ENCODE results near the gene MPV17L2.

Gene MPV17L2

GRCh38 chr19:18245297-18245696, 52.3 kb downstream of the MPV17L2 start:
- H3K79me2 ChIP-seq (ENCODE audit: control insufficient read depth, low read length) = no peaks in the 10 kb centered on the region

More at GRCh38 chr19:18245297-18245696, 52.3 kb downstream of the MPV17L2 start:
- no peaks in the 10 kb centered on the region for H3K36me3 ChIP-seq (ENCODE audit: control insufficient read depth, low read length)
- no peaks in the 10 kb centered on the region for H4K20me1 ChIP-seq (ENCODE audit: control insufficient read depth, insufficient read depth, low read depth, low read length)
- H3K9me2 ChIP-seq (replicated peaks; ENCODE audit: control insufficient read depth, low read length) = no peaks in the 10 kb centered on the region
- H3K4me1 ChIP-seq (ENCODE audit: control insufficient read depth, low read length) = peaks cover 3% of the 10 kb centered on the region; the same call in 1 of the 2 replicates
- H3K27me3 ChIP-seq (ENCODE audit: control insufficient read depth, low read length) = no peaks in the 10 kb centered on the region; the same call in 1 of the 2 replicates
- H3F3A ChIP-seq (ENCODE audit: control insufficient read depth, insufficient read depth) = no peaks in the 10 kb centered on the region
- H3K9me3 ChIP-seq (ENCODE audit: control insufficient read depth, insufficient read depth, low read length) = no peaks in the 10 kb centered on the region
- no peak overlapping the region for H3K4me2 ChIP-seq (ENCODE audit: low read length)
- TF ChIP-seq EZH2phosphoT487 (IDR thresholded peaks at IDR 0.05; ENCODE audit: borderline replicate concordance, low read length) = no peak
- TF ChIP-seq, protein P1, sequence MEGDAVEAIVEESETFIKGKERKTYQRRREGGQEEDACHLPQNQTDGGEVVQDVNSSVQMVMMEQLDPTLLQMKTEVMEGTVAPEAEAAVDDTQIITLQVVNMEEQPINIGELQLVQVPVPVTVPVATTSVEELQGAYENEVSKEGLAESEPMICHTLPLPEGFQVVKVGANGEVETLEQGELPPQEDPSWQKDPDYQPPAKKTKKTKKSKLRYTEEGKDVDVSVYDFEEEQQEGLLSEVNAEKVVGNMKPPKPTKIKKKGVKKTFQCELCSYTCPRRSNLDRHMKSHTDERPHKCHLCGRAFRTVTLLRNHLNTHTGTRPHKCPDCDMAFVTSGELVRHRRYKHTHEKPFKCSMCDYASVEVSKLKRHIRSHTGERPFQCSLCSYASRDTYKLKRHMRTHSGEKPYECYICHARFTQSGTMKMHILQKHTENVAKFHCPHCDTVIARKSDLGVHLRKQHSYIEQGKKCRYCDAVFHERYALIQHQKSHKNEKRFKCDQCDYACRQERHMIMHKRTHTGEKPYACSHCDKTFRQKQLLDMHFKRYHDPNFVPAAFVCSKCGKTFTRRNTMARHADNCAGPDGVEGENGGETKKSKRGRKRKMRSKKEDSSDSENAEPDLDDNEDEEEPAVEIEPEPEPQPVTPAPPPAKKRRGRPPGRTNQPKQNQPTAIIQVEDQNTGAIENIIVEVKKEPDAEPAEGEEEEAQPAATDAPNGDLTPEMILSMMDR (IDR thresholded peaks at IDR 0.05; ENCODE audit: low read depth, low read length, poor library complexity, severe bottlenecking) = no peak
- no peak overlapping the region for H3K27ac ChIP-seq (ENCODE audit: low read depth, low read length)
- no peak overlapping the region for H3K4me3 ChIP-seq (ENCODE audit: low read length)
